Spinal cord (tissue), 10 donors: ENCODE measurements around the gene LAMA5. TPM values are rescaled to one million over a fixed set of nuclear protein-coding genes. Genes with fewer than 3 reads are reported as not detected.

Source experiments
- DNase-seq, 6 donors: peaks; one replicate each; pipeline versions ENCODE4 v3.0.0 to v3.0.0-alpha.2; 2013 to 2015; ENCODE audit warnings: low spot score in 6 of 6, low read depth in 4 of 6
- H3K27ac ChIP-seq: one replicate; pipeline ENCODE4 v1.5.1; 2013; ENCODE audit warnings: low read depth, low read length, control low read depth
- H3K27me3 ChIP-seq: one replicate; pipeline ENCODE4 v1.6.1; 2013; ENCODE audit warnings: low read length; ENCODE audit not compliant: control insufficient read depth, insufficient read depth
- H3K36me3 ChIP-seq: one replicate; pipeline ENCODE4 v1.6.1; 2013; ENCODE audit warnings: low read length; ENCODE audit not compliant: control insufficient read depth, insufficient read depth
- H3K4me1 ChIP-seq: one replicate; pipeline ENCODE4 v1.6.1; 2013; ENCODE audit warnings: low read length; ENCODE audit not compliant: control insufficient read depth, insufficient read depth
- H3K4me3 ChIP-seq: one replicate; pipeline ENCODE4 v1.5.1; 2013; ENCODE audit warnings: low read depth, low read length, control low read depth
- H3K9me3 ChIP-seq: one replicate; pipeline ENCODE4 v1.6.1; 2013; ENCODE audit warnings: low read length; ENCODE audit not compliant: control insufficient read depth, insufficient read depth
- WGBS: methylation state at CpG from one replicate; pipeline ENCODE4 v1.1.5; 2013; ENCODE audit warnings: missing lambda C conversion rate; ENCODE audit not compliant: insufficient coverage; 5-methylcytosine and 5-hydroxymethylcytosine counted together
- polyA plus RNA-seq, 2 donors: library from polyadenylated mRNA; unstranded; fragments of 120-200 nt; gene quantifications; one replicate each; pipeline ENCODE4 v1.2.1, GENCODE V29; 2013; ENCODE audit not compliant: insufficient read length in 2 of 2
- total RNA-seq, 2 donors: library from RNA; depleted of rRNA in 1 of 2; stranded (reverse); fragments of 120-200 nt in 1 of 2; fragments of >200 nt in 1 of 2; gene quantifications; one replicate each; pipeline versions ENCODE4 v1.2.3 to v1.2.4, GENCODE V29; 2013 to 2014
- donor health status: healthy.

The LAMA5 gene
- total and polyA plus RNA-seq, 4 donors, result 15.8 to 86.8 (median 64.8) TPM

GRCh38 chr20:62404112-62404665, 37.1 kb upstream of the LAMA5 start:
- Histone ChIP-seq H3K4me3 (no peak overlapping the region), H3K36me3 (peaks cover 64% of the 10 kb centered on the region), H3K9me3 (no peaks in the 10 kb centered on the region), H3K27me3 (no peaks in the 10 kb centered on the region), H3K4me1 (peaks cover 38% of the 10 kb centered on the region), H3K27ac (no peak overlapping the region)
- DNase-seq, result no peak
- WGBS, result 94% methylated on average over 9 of the region's 9 CpGs

DNA sequence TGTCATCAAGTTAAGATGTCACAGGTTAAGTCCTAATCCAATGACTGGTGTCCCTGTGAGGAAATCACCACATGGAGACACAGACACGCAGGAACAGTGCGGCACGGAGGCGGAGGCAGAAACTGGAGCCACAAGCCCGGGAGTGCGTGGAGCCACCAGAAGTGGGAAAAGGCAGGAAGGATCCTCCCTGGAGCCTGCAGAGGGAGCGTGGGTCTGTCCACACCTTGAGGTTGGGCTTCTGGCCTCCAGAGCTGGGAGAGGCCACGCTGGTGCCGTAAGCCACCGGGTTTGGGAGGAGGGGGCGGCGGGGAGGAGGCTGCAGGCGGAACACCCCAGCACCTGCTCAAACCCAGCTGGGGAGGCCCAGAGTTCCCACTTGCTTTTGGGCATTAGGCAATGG, 36.2 kb upstream of the LAMA5 start:
- Histone ChIP-seq H3K27ac (no peak overlapping the region), H3K4me3 (no peak overlapping the region), H3K4me1 (peaks cover 37% of the 10 kb centered on the region), H3K36me3 (peaks cover 68% of the 10 kb centered on the region), H3K27me3 (no peaks in the 10 kb centered on the region), H3K9me3 (no peaks in the 10 kb centered on the region)
- WGBS, result 91% methylated on average over 13 of the region's 13 CpGs
- DNase-seq, result no peak

- peak in 1 of 6 donors; percentile 4 for DNase-seq
- no peak overlapping the region for H3K27ac ChIP-seq
- WGBS, result 91% methylated on average over 21 of the region's 23 CpGs
- H3K9me3 ChIP-seq, result no peaks in the 10 kb centered on the region
- H3K4me3 ChIP-seq, result no peak overlapping the region
- peaks cover 75% of the 10 kb centered on the region for H3K36me3 ChIP-seq
- no peaks in the 10 kb centered on the region for H3K27me3 ChIP-seq
- peaks cover 29% of the 10 kb centered on the region for H3K4me1 ChIP-seq
Observed at GRCh38 chr20:62402456-62403150, 35.5 kb upstream of the LAMA5 start.

GRCh38 chr20:62401331-62401779, 34.2 kb upstream of the LAMA5 start:
- DNase-seq, result no peak
- Histone ChIP-seq H3K27me3 (no peaks in the 10 kb centered on the region), H3K4me1 (peaks cover 21% of the 10 kb centered on the region), H3K36me3 (peaks cover 88% of the 10 kb centered on the region), H3K9me3 (no peaks in the 10 kb centered on the region), H3K4me3 (no peak overlapping the region), H3K27ac (no peak overlapping the region)
- 80% methylated on average over 21 of the region's 21 CpGs for WGBS

DNA sequence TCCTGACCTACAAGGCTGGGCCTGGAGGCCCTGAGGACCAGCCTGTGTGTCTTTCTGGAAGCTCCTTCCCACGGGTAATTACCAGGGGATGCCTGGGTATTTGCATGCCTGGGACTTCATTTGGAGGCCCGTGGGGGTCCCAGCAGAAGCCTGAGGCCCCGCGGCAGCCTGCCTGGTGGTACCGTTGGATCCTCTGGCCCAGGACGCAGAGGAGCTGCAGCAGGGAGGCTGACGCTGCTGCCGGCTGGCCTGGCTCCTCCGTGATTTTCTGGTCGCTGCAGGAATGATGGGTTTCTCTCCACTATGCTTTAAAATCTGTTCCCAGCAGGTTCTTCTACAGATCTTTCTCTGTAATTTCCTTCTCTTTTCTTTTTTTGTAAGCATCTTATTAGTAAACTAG, 33.4 kb upstream of the LAMA5 start:
- Histone ChIP-seq H3K27me3 (no peaks in the 10 kb centered on the region), H3K9me3 (no peaks in the 10 kb centered on the region), H3K27ac (no peak overlapping the region), H3K4me1 (peaks cover 13% of the 10 kb centered on the region), H3K36me3 (peaks cover 91% of the 10 kb centered on the region), H3K4me3 (no peak overlapping the region)
- DNase-seq, result no peak
- 87% methylated on average over 10 of the region's 10 CpGs for WGBS

DNA sequence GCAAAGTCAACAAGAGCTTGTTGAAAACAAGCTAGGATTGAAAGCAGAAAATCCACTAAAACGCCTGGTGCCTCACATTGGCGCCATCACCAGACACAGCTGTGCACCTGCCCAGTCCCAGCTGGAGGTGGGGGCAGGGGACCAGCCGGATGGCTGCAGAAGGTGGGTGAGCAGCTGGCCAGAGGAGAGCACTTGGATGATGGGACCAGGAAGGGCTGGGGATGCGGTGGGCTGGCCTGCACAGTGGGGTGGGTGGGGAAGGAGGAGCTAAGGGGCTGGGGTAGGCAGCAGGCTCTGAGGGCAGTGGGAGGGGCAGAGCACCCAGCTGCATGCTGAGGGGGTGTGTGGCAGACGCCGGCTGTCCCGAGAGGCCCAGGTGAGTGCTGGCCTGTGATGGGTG, 32.9 kb upstream of the LAMA5 start:
- Histone ChIP-seq H3K27me3 (no peaks in the 10 kb centered on the region), H3K36me3 (peaks cover 91% of the 10 kb centered on the region), H3K9me3 (no peaks in the 10 kb centered on the region), H3K27ac (no peak overlapping the region), H3K4me3 (no peak overlapping the region), H3K4me1 (peaks cover 8% of the 10 kb centered on the region)
- DNase-seq, result no peak
- WGBS, result 80% methylated on average over 7 of the region's 7 CpGs

DNA sequence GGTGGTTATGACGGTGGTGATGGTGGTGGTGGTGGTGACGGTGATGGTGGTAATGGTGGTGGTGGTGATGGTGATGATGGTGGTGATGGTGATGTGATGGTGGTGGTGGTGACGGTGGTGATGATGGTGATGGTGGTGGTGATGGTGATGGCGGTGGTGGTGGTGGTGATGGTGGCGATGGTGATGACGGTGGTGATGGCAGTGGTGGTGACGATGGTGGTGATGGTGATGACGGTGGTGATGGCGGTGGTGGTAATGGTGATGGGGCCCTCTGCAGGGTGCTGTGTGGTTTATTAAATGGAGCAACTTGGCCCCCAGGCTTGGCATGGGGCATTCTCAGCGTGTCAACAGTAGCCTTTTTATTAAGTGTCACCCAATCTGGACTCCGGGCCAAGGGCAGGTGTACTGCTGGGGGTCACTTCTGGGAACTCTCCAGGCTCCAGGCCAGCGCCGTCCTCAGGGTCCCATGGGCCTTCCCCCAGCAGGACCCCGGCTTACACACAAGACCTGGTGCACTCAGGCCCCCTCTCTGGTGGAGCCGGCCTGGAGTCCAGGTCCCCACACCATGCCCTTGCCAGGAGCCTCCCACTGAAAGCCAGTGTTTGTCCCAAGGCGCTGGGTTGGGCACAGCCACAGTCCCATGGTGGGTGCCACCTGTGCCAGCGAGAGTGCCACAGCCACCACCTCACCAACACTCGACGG, 31.2 kb upstream of the LAMA5 start:
- 94% methylated on average over 17 of the region's 19 CpGs for WGBS
- Histone ChIP-seq H3K4me3 (no peak overlapping the region), H3K27ac (no peak overlapping the region), H3K4me1 (no peaks in the 10 kb centered on the region), H3K36me3 (peaks cover 92% of the 10 kb centered on the region), H3K27me3 (no peaks in the 10 kb centered on the region), H3K9me3 (no peaks in the 10 kb centered on the region)
- no peak for DNase-seq

- Histone ChIP-seq H3K9me3 (no peaks in the 10 kb centered on the region), H3K4me3 (no peak overlapping the region), H3K36me3 (peaks cover 92% of the 10 kb centered on the region), H3K27ac (no peak overlapping the region), H3K27me3 (no peaks in the 10 kb centered on the region), H3K4me1 (no peaks in the 10 kb centered on the region)
- 91% methylated on average over 35 of the region's 35 CpGs for WGBS
- DNase-seq, result no peak
Observed at GRCh38 chr20:62396367-62397239, 29.5 kb upstream of the LAMA5 start.
